HepG2 (cell line): ENCODE data around the gene MADD. TPM values are rescaled to one million over a fixed set of nuclear protein-coding genes. Genes with fewer than 3 reads are reported as not detected.

Experiments
- ATAC-seq: fragments of 200-7000 bp; cut with Tn5 transposase; 3 replicates; pipeline ENCODE4 v1.9.1; 2020; ENCODE audit warnings: mild to moderate bottlenecking, moderate library complexity
- BruUV-seq: library from RNA; stranded (reverse); fragments of 400-500 nt; replicated peaks from 2 replicates; lab custom pipeline; 2021; lab: Mats Ljungman, UMichigan
- CTCF ChIA-PET: fragments of 300-600 bp; formaldehyde crosslinking; extraction: SDS; loops from one replicate; lab custom pipeline; 2021; ENCODE audit warnings: low total read pairs, inconsistent platforms, low intra/inter-chr PET ratio; lab: Yijun Ruan, JAX
- POLR2A ChIA-PET: fragments of 350-600 bp; sonication (Branson Sonifier 250); formaldehyde crosslinking; loops from one replicate; lab custom pipeline; 2020; ENCODE audit warnings: antibody characterized with exemption, inconsistent platforms; lab: Yijun Ruan, JAX
- DNase-seq: peaks from one replicate; pipeline ENCODE4 v3.0.0-alpha.2; 2015; ENCODE audit warnings: low spot score
- FAIRE-seq: peaks from 3 replicates; lab custom pipeline; 2011; peaks lifted over from hg19 to GRCh38; lab: Jason Lieb, UNC
- H2AFZ ChIP-seq: one replicate; pipeline ENCODE4 v1.6.1; 2011; ENCODE audit warnings: low read length, inconsistent platforms
- H3K27ac ChIP-seq: fragments of 300-600 bp; 3 replicates; pipeline ENCODE4 v1.8.0; 2011; ENCODE audit warnings: mixed run types, mild to moderate bottlenecking, mixed read lengths, low read length, inconsistent platforms; ENCODE audit not compliant: insufficient read depth; ENCODE audit errors: extremely low read length
- H3K27me3 ChIP-seq, 2 experiments: fragments of 200-600 bp in 1 of 2; 2 replicates in 1 of 2; 3 replicates in 1 of 2; pipeline versions ENCODE4 v1.6.0 to v1.8.0; 2011; ENCODE audit warnings: low read length in 2 of 2, mild to moderate bottlenecking in 2 of 2, moderate library complexity in 2 of 2, inconsistent platforms in 1 of 2; ENCODE audit not compliant: insufficient read depth in 2 of 2, control insufficient read depth in 1 of 2
- H3K36me3 ChIP-seq, 2 experiments: fragments of 200-600 bp in 1 of 2; replicated peaks in 1 of 2; 2 replicates in 1 of 2; 3 replicates in 1 of 2; pipeline versions ENCODE4 v1.5.1 to v1.8.0; 2011; ENCODE audit warnings: low read length in 2 of 2, inconsistent platforms in 1 of 2; ENCODE audit not compliant: insufficient read depth in 2 of 2, control insufficient read depth in 1 of 2
- H3K4me1 ChIP-seq: 2 replicates; pipeline ENCODE4 v1.5.1; 2012; ENCODE audit warnings: low read length, inconsistent platforms; ENCODE audit not compliant: insufficient read depth
- H3K4me2 ChIP-seq: 2 replicates; pipeline ENCODE4 v1.6.0; 2011; ENCODE audit warnings: low read depth, low read length, inconsistent platforms
- H3K4me3 ChIP-seq, 3 experiments: fragments of 200-600 bp in 1 of 3; sonication (generic), shearing (Covaris generic) in 1 of 3; replicated peaks in 1 of 3; 2 replicates each; pipeline ENCODE4 v1.5.1; 2011 to 2016; ENCODE audit warnings: low read length in 3 of 3, inconsistent platforms in 2 of 3, low read depth in 2 of 3, mild to moderate bottlenecking in 2 of 3, control low read depth in 1 of 3, mixed read lengths in 1 of 3; ENCODE audit not compliant: insufficient read depth in 1 of 3
- H3K79me2 ChIP-seq: one replicate; pipeline ENCODE4 v1.6.1; 2011; ENCODE audit warnings: low read length, inconsistent platforms; ENCODE audit not compliant: insufficient read depth
- H3K9ac ChIP-seq: 2 replicates; pipeline ENCODE4 v1.6.0; 2011; ENCODE audit warnings: mild to moderate bottlenecking, low read depth, low read length, inconsistent platforms; ENCODE audit not compliant: insufficient read depth
- H3K9me3 ChIP-seq: 2 replicates; pipeline ENCODE4 v1.5.1; 2012; ENCODE audit warnings: mild to moderate bottlenecking, low read length
- H4K20me1 ChIP-seq: 2 replicates; pipeline ENCODE4 v1.6.0; 2011; ENCODE audit warnings: inconsistent platforms, mild to moderate bottlenecking, low read length, moderate library complexity; ENCODE audit not compliant: insufficient read depth
- MAFF ChIP-seq: IDR thresholded peaks from 2 replicates; pipeline ENCODE4 v1.6.1; 2011; ENCODE audit warnings: low read depth, low read length, improper control_type of control experiment
- MAFK ChIP-seq, 2 experiments: IDR thresholded peaks in 1 of 2; conservative IDR thresholded peaks in 1 of 2; 2 replicates each; pipeline ENCODE4 v1.6.1; 2011; ENCODE audit warnings: improper control_type of control experiment in 2 of 2, low read length in 2 of 2
- MLXIP ChIP-seq: sonication (generic); formaldehyde crosslinking; IDR thresholded peaks from 2 replicates; pipeline ENCODE4 v1.9.0; 2021; ENCODE audit warnings: missing genetic modification reagents, borderline replicate concordance
- POLR2G ChIP-seq: fragments of 200-400 bp; formaldehyde crosslinking; IDR thresholded peaks from 2 replicates; pipeline ENCODE4 v1.6.1; 2018; ENCODE audit warnings: mild to moderate bottlenecking, low read depth, low read length, moderate library complexity
- RAD51 ChIP-seq: fragments of 450-650 bp; IDR thresholded peaks from 2 replicates; pipeline ENCODE4 v1.6.1; 2016; ENCODE audit warnings: borderline replicate concordance
- RBFOX2 ChIP-seq: fragments of 200-400 bp; formaldehyde crosslinking; IDR thresholded peaks from 2 replicates; pipeline ENCODE4 v1.6.1; 2017; ENCODE audit warnings: low read depth, mild to moderate bottlenecking, low read length
- TERF1 ChIP-seq: sonication (generic); formaldehyde crosslinking; IDR thresholded peaks from 2 replicates; pipeline ENCODE4 v1.8.0; 2022; ENCODE audit warnings: mild to moderate bottlenecking, missing genetic modification reagents, moderate library complexity
- ZSCAN29 ChIP-seq: sonication (generic); formaldehyde crosslinking; conservative IDR thresholded peaks from 2 replicates; pipeline ENCODE4 v1.4.0; 2020; ENCODE audit warnings: mild to moderate bottlenecking, missing genetic modification reagents
- WGBS: methylation state at CpG from one replicate; pipeline ENCODE4 v1.1.6; 2017; ENCODE audit warnings: low lambda C conversion rate; 5-methylcytosine and 5-hydroxymethylcytosine counted together
- in situ Hi-C: cut with HindIII; loops from 2 replicates; pipeline ENCODE4 v1.10.0; 2017; ENCODE audit warnings: low pct_unique_long_range_greater_than_20kb; ENCODE audit not compliant: extremely low pct_ligation_motif_present
- intact Hi-C: fragments of 100-400 bp; cut with micrococcal nuclease; formaldehyde crosslinking; loops from one replicate; pipeline ENCODE4 v1.10.0; 2022; ENCODE audit not compliant: unreplicated experiment
- polyA plus RNA-seq, 8 experiments: library from polyadenylated mRNA; depleted of rRNA in 3 of 8; stranded (reverse) in 7 of 8; unstranded in 1 of 8; fragments of >200 nt; fragmentation: Illumina TruSeq in 4 of 8; extraction: Trizol in 4 of 8; gene quantifications; 2 replicates each; pipeline versions ENCODE4 v1.2.1 to v1.2.3, GENCODE V29; 2011 to 2016; ENCODE audit warnings: low read depth in 4 of 8, missing spikeins in 1 of 8, mixed read lengths in 1 of 8; ENCODE audit not compliant: insufficient read depth in 1 of 8
- total RNA-seq, 5 experiments: library from RNA; depleted of rRNA; stranded (reverse); fragments of >200 nt; fragmentation: Illumina TruSeq; extraction: Trizol; gene quantifications; 2 replicates each; pipeline ENCODE4 v1.2.3, GENCODE V29; 2016; ENCODE audit warnings: low read depth in 1 of 5

Gene MADD
- total and polyA plus RNA-seq, 2 of the 13 experiments (the other 11 are each of a cell fraction or from before 2014, with no cell fraction given) = 18.0 to 29.2 TPM

GRCh38 chr11:47244448-47245350, 25.2 kb upstream of the MADD start:
- FAIRE-seq (no peak), DNase-seq (no peak), ATAC-seq (no peak)
- Histone ChIP-seq H3K4me1 (peaks cover 43% of the 10 kb centered on the region), H3K27me3 (no peaks in the 10 kb centered on the region; a peak in 1 of 5 replicates), H2AFZ (no peak overlapping the region), H3K36me3 (peaks cover 19 to 33% of the 10 kb centered on the region in 2 experiments; a peak in 4 of 5 replicates), H3K79me2 (peaks cover 21% of the 10 kb centered on the region), H3K27ac (no peak overlapping the region), H3K4me3 (no peak overlapping the region), H3K4me2 (no peak overlapping the region), H4K20me1 (no peaks in the 10 kb centered on the region), H3K9ac (no peak overlapping the region), H3K9me3 (no peaks in the 10 kb centered on the region)
- in situ Hi-C loops = loop anchor here (5.0 kb wide), 1 partner anchor 67 kb away; the partner anchor contains the start of gene ARFGAP2
- ChIA-PET CTCF (no interaction called here), POLR2A (interaction anchor here (0.9 to 2.0 kb wide), 6 partner anchors 9 to 60 kb away, joined by 4 to 8 read pairs (median 7); partner anchors contain the start of genes DDB2 and NR1H3)
- BruUV-seq = no TSS peak
- TF ChIP-seq MAFK (conservative IDR thresholded peaks at IDR 0.05 in 1 of 2, IDR thresholded peaks at IDR 0.05 in 1 of 2; ENCODE audit: low read length in 2 of 2) (peak; percentile 33 to 49), POLR2G (peak; percentile 37; the same call in 1 of the 2 replicates), RAD51 (no peak), MLXIP (CRISPR knock-in tag) (no peak), TERF1 (no peak), RBFOX2 (0 out of 2 replicates have a peak, but pooled peaks have one; percentile 10), ZSCAN29 (no peak), MAFF (0 out of 2 replicates have a peak, but pooled peaks have one; percentile 13)
- 95% methylated on average over 19 of the region's 23 CpGs for WGBS
- intact Hi-C loops = no loop called here
